GM19328 (cell line): ENCODE data around the gene PPDPF.
"Not testable (repeated sequence)": the region's sequence is repeated elsewhere in the genome, so short reads cannot be mapped to it uniquely, and the experiment has no call there.

Source experiments
- ATAC-seq: cut with Tn5 transposase; IDR thresholded peaks from one replicate; pipeline ENCODE4 v1.9.1; 2021; ENCODE audit warnings: mild to moderate bottlenecking, moderate library complexity; ENCODE audit not compliant: unreplicated experiment

Gene PPDPF

GRCh38 chr20:63547725-63548480, 27.3 kb downstream of the PPDPF start, which contains the start of gene SRMS:
SRMS (minus strand) TSS chr20:63547749; CDS start chr20:63547463, 286 bp downstream.
- no peak for ATAC-seq

GRCh38 chr20:63548542-63548941, 28.0 kb downstream of the PPDPF start:
- no peak for ATAC-seq

GRCh38 chr20:63549019-63549418, 28.5 kb downstream of the PPDPF start:
- ATAC-seq, result no peak

- ATAC-seq, result no peak
Measured at GRCh38 chr20:63549679-63550282, 29.2 kb downstream of the PPDPF start.

GRCh38 chr20:63551068-63551467, 30.5 kb downstream of the PPDPF start:
- no peak for ATAC-seq

GRCh38 chr20:63552481-63553249, 32.1 kb downstream of the PPDPF start:
- ATAC-seq, result no peak

- ATAC-seq, result peak; percentile 59
Measured at GRCh38 chr20:63553251-63553932, 32.8 kb downstream of the PPDPF start.

- ATAC-seq, result peak; percentile 22
Measured at GRCh38 chr20:63553933-63554290, 33.3 kb downstream of the PPDPF start, which contains the start of gene FNDC11. FNDC11 (plus strand) TSS chr20:63554159; CDS start chr20:63555664, 1,505 bp downstream.

GRCh38 chr20:63554361-63555278, 34.1 kb downstream of the PPDPF start:
- no peak for ATAC-seq

GRCh38 chr20:63555661-63556381, 35.3 kb downstream of the PPDPF start:
- no peak for ATAC-seq

- ATAC-seq, result no peak
Measured at GRCh38 chr20:63556873-63557478, 36.4 kb downstream of the PPDPF start.

- no peak for ATAC-seq
Measured at GRCh38 chr20:63557481-63557891, 36.9 kb downstream of the PPDPF start.

GRCh38 chr20:63558804-63559484, 38.4 kb downstream of the PPDPF start:
- no peak for ATAC-seq

GRCh38 chr20:63559485-63560332, 39.1 kb downstream of the PPDPF start:
- ATAC-seq, result not testable (repeated sequence)

- no peak for ATAC-seq
Measured at GRCh38 chr20:63560333-63560805, 39.8 kb downstream of the PPDPF start.

GRCh38 chr20:63560856-63561609, 40.5 kb downstream of the PPDPF start:
- no peak for ATAC-seq
